ENCODE data around the gene IFNA8.

- TF ChIP-seq, protein P1, sequence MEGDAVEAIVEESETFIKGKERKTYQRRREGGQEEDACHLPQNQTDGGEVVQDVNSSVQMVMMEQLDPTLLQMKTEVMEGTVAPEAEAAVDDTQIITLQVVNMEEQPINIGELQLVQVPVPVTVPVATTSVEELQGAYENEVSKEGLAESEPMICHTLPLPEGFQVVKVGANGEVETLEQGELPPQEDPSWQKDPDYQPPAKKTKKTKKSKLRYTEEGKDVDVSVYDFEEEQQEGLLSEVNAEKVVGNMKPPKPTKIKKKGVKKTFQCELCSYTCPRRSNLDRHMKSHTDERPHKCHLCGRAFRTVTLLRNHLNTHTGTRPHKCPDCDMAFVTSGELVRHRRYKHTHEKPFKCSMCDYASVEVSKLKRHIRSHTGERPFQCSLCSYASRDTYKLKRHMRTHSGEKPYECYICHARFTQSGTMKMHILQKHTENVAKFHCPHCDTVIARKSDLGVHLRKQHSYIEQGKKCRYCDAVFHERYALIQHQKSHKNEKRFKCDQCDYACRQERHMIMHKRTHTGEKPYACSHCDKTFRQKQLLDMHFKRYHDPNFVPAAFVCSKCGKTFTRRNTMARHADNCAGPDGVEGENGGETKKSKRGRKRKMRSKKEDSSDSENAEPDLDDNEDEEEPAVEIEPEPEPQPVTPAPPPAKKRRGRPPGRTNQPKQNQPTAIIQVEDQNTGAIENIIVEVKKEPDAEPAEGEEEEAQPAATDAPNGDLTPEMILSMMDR (conservative IDR thresholded peaks at IDR 0.05; ENCODE audit: low read depth in 2 of 2), result no peak
- TF ChIP-seq EZH2 (IDR thresholded peaks at IDR 0.05; ENCODE audit: low read depth, unreplicated experiment) (no peak), EZH2phosphoT487 (IDR thresholded peaks at IDR 0.05; ENCODE audit: unreplicated experiment) (no peak), POLR2AphosphoS5 (IDR thresholded peaks at IDR 0.05; ENCODE audit: low read depth) (no peak), CREB1 (CRISPR knock-in tag; IDR thresholded peaks at IDR 0.05; ENCODE audit: low read depth) (no peak), JUNB (IDR thresholded peaks at IDR 0.05; ENCODE audit: unreplicated experiment) (no peak), REST (IDR thresholded peaks at IDR 0.05; ENCODE audit: unreplicated experiment) (no peak), ZNF462 (CRISPR knock-in tag; IDR thresholded peaks at IDR 0.05) (no peak), ETS1 (IDR thresholded peaks at IDR 0.05) (no peak)
Observed at GRCh38 chr9:21404146-21404545, 4.8 kb upstream of the IFNA8 start.

Data from GM23338 (cell line).